IMR-90 (cell line): ENCODE data around the gene NTN4. TPM values are rescaled to one million over a fixed set of nuclear protein-coding genes. Genes with fewer than 3 reads are reported as not detected.

Source experiments
- ATAC-seq: fragments of 200-7000 bp; cut with Tn5 transposase; 2 replicates; pipeline ENCODE4 v1.9.1; 2020; ENCODE audit warnings: low read depth, mild to moderate bottlenecking, moderate library complexity
- BruUV-seq: library from RNA; stranded (reverse); fragments of 400-500 nt; replicated peaks from 2 replicates; lab custom pipeline; 2021; lab: Mats Ljungman, UMichigan
- CTCF ChIA-PET: fragments of 300-600 bp; formaldehyde crosslinking; extraction: SDS; loops from one replicate; lab custom pipeline; 2021; ENCODE audit warnings: antibody characterized with exemption; lab: Yijun Ruan, JAX
- POLR2A ChIA-PET: fragments of 300-600 bp; sonication (Branson Sonifier 250); formaldehyde crosslinking; loops from one replicate; lab custom pipeline; 2022; ENCODE audit warnings: antibody characterized with exemption; ENCODE audit not compliant: unreplicated experiment; lab: Charles Lee
- DNase-seq: peaks from one replicate; pipeline ENCODE4 v3.0.0; 2013
- H2AFZ ChIP-seq: replicated peaks from 2 replicates; pipeline ENCODE3; 2013; ENCODE audit warnings: low read length, mild to moderate bottlenecking; ENCODE audit not compliant: poor library complexity
- H2AK5ac ChIP-seq: 2 replicates; pipeline ENCODE4 v1.6.1; 2013; ENCODE audit warnings: low read depth, low read length, inconsistent platforms
- H2AK9ac ChIP-seq: replicated peaks from 2 replicates; pipeline ENCODE3; 2013; ENCODE audit warnings: mild to moderate bottlenecking, low read depth, low read length, moderate library complexity; ENCODE audit not compliant: poor library complexity
- H2BK120ac ChIP-seq: 2 replicates; pipeline ENCODE4 v1.6.1; 2013; ENCODE audit warnings: low read depth, low read length, inconsistent platforms
- H2BK15ac ChIP-seq: 3 replicates; pipeline ENCODE4 v1.6.1; 2013; ENCODE audit warnings: low read depth, low read length, inconsistent platforms
- H2BK20ac ChIP-seq: 2 replicates; pipeline ENCODE4 v1.6.1; 2013; ENCODE audit warnings: low read depth, mild to moderate bottlenecking, inconsistent platforms, low read length, moderate library complexity
- H2BK5ac ChIP-seq: 2 replicates; pipeline ENCODE4 v1.6.1; 2013; ENCODE audit warnings: mild to moderate bottlenecking, low read depth, low read length, inconsistent platforms; ENCODE audit not compliant: poor library complexity, severe bottlenecking
- H3K14ac ChIP-seq: replicated peaks from 2 replicates; pipeline ENCODE4 v1.6.1; 2013; ENCODE audit warnings: low read depth, low read length, inconsistent platforms
- H3K18ac ChIP-seq: 2 replicates; pipeline ENCODE4 v1.6.1; 2013; ENCODE audit warnings: low read depth, low read length, control low read depth
- H3K23ac ChIP-seq: 2 replicates; pipeline ENCODE4 v1.6.1; 2013; ENCODE audit warnings: low read depth, low read length, inconsistent platforms
- H3K27ac ChIP-seq: 2 replicates; pipeline ENCODE4 v1.5.1; 2013; ENCODE audit warnings: mild to moderate bottlenecking, control low read depth, low read length; ENCODE audit not compliant: insufficient read depth
- H3K27me3 ChIP-seq: 2 replicates; pipeline ENCODE4 v1.6.1; 2013; ENCODE audit warnings: low read length; ENCODE audit not compliant: control insufficient read depth, insufficient read depth
- H3K36me3 ChIP-seq: 2 replicates; pipeline ENCODE4 v1.6.1; 2013; ENCODE audit warnings: low read length, mixed read lengths; ENCODE audit not compliant: control insufficient read depth, insufficient read depth
- H3K4ac ChIP-seq: 2 replicates; pipeline ENCODE4 v1.6.1; 2013; ENCODE audit warnings: low read depth, low read length, inconsistent platforms
- H3K4me1 ChIP-seq: 2 replicates; pipeline ENCODE4 v1.6.1; 2013; ENCODE audit warnings: low read length, mixed read lengths; ENCODE audit not compliant: control insufficient read depth, insufficient read depth
- H3K4me2 ChIP-seq: 2 replicates; pipeline ENCODE4 v1.6.1; 2013; ENCODE audit warnings: low read depth, mild to moderate bottlenecking, control low read depth, low read length, moderate library complexity
- H3K4me3 ChIP-seq: 2 replicates; pipeline ENCODE4 v1.5.1; 2013; ENCODE audit warnings: low read depth, mild to moderate bottlenecking, control low read depth, low read length, moderate library complexity; ENCODE audit not compliant: insufficient read depth
- H3K56ac ChIP-seq: 2 replicates; pipeline ENCODE4 v1.6.1; 2013; ENCODE audit warnings: low read length, inconsistent platforms; ENCODE audit not compliant: insufficient read depth; ENCODE audit errors: extremely low read depth
- H3K79me1 ChIP-seq, 2 experiments: 2 replicates each; pipeline ENCODE4 v1.6.1; 2013; ENCODE audit warnings: low read length in 2 of 2, inconsistent platforms in 1 of 2, low read depth in 1 of 2
- H3K9ac ChIP-seq: 2 replicates; pipeline ENCODE4 v1.6.1; 2013; ENCODE audit warnings: low read depth, low read length, control low read depth
- H3K9me1 ChIP-seq: 2 replicates; pipeline ENCODE4 v1.6.1; 2013; ENCODE audit warnings: low read length, inconsistent platforms; ENCODE audit not compliant: insufficient read depth
- H3K9me3 ChIP-seq: 2 replicates; pipeline ENCODE4 v1.6.1; 2013; ENCODE audit warnings: low read length; ENCODE audit not compliant: control insufficient read depth, insufficient read depth
- H4K20me1 ChIP-seq: 2 replicates; pipeline ENCODE4 v1.6.1; 2013; ENCODE audit warnings: low read length, inconsistent platforms; ENCODE audit not compliant: insufficient read depth
- H4K5ac ChIP-seq: 2 replicates; pipeline ENCODE4 v1.6.1; 2013; ENCODE audit warnings: mild to moderate bottlenecking, low read depth, low read length, control low read depth
- H4K8ac ChIP-seq, 2 experiments: 2 replicates each; pipeline ENCODE4 v1.6.1; 2013; ENCODE audit warnings: low read depth in 2 of 2, low read length in 2 of 2, control low read depth in 1 of 2, inconsistent platforms in 1 of 2
- H4K91ac ChIP-seq: 2 replicates; pipeline ENCODE4 v1.6.1; 2013; ENCODE audit warnings: low read depth, low read length, inconsistent platforms; ENCODE audit not compliant: insufficient read depth
- BHLHE40 ChIP-seq: fragments of 150-350 bp; IDR thresholded peaks from 2 replicates; pipeline ENCODE4 v1.6.1; 2016; ENCODE audit warnings: mild to moderate bottlenecking, low read depth, low read length
- CHD1 ChIP-seq: IDR thresholded peaks from 2 replicates; pipeline ENCODE4 v1.6.1; 2012; ENCODE audit warnings: low read depth, low read length, improper control_type of control experiment
- FOS ChIP-seq: fragments of 150-350 bp; IDR thresholded peaks from 2 replicates; pipeline ENCODE4 v1.6.1; 2016; ENCODE audit warnings: low read depth, low read length
- NFE2L2 ChIP-seq: fragments of 150-350 bp; IDR thresholded peaks from 2 replicates; pipeline ENCODE4 v1.6.1; 2016; ENCODE audit warnings: low read depth, mild to moderate bottlenecking, low read length
- POLR2A ChIP-seq: IDR thresholded peaks from 2 replicates; pipeline ENCODE4 v1.6.1; 2012; ENCODE audit warnings: mild to moderate bottlenecking, low read depth, low read length
- RCOR1 ChIP-seq: IDR thresholded peaks from 2 replicates; pipeline ENCODE4 v1.6.1; 2012; ENCODE audit warnings: mild to moderate bottlenecking, low read length, improper control_type of control experiment; ENCODE audit not compliant: insufficient replicate concordance
- WGBS, 2 experiments: methylation state at CpG; one replicate each; pipeline versions ENCODE4 v1.1.5 to v1.1.7; 2013; ENCODE audit warnings: missing lambda C conversion rate in 2 of 2; ENCODE audit not compliant: insufficient read length in 1 of 2; ENCODE audit errors: extremely low coverage in 2 of 2; 5-methylcytosine and 5-hydroxymethylcytosine counted together
- dilution Hi-C: fragments of 300-500 bp; cut with HindIII; formaldehyde crosslinking; loops from one replicate; pipeline ENCODE4 v1.14.3; 2018; ENCODE audit warnings: low sequenced_read_pairs; ENCODE audit not compliant: unreplicated experiment
- in situ Hi-C: fragments of 300-500 bp; cut with MboI; formaldehyde crosslinking; loops from 3 replicates; pipeline ENCODE4 v1.14.3; 2019; ENCODE audit warnings: low sequenced_read_pairs, inconsistent platforms, mixed read lengths
- intact Hi-C: fragments of 100-400 bp; cut with micrococcal nuclease; formaldehyde crosslinking; loops from 2 replicates; pipeline ENCODE4 v1.10.0; 2022
- polyA plus RNA-seq, 3 experiments: library from polyadenylated mRNA; depleted of rRNA; stranded (reverse); fragments of >200 nt; gene quantifications; 2 replicates each; pipeline ENCODE4 v1.2.3, GENCODE V29; 2012; ENCODE audit warnings: low replicate concordance in 1 of 3
- total RNA-seq: library from RNA; depleted of rRNA; stranded (reverse); fragments of >200 nt; gene quantifications from 2 replicates; pipeline ENCODE4 v1.2.3, GENCODE V29; 2012
- TF ChIP-seq, protein P1 (sequence below): conservative IDR thresholded peaks from 2 replicates; pipeline ENCODE4 v1.5.1; 2012; ENCODE audit warnings: mild to moderate bottlenecking, low read depth, low read length, improper control_type of control experiment

The NTN4 gene
- total and polyA plus RNA-seq, 2 of the 4 experiments (the other 2 are of a cell fraction): 54.6 to 56.6 TPM

DNA sequence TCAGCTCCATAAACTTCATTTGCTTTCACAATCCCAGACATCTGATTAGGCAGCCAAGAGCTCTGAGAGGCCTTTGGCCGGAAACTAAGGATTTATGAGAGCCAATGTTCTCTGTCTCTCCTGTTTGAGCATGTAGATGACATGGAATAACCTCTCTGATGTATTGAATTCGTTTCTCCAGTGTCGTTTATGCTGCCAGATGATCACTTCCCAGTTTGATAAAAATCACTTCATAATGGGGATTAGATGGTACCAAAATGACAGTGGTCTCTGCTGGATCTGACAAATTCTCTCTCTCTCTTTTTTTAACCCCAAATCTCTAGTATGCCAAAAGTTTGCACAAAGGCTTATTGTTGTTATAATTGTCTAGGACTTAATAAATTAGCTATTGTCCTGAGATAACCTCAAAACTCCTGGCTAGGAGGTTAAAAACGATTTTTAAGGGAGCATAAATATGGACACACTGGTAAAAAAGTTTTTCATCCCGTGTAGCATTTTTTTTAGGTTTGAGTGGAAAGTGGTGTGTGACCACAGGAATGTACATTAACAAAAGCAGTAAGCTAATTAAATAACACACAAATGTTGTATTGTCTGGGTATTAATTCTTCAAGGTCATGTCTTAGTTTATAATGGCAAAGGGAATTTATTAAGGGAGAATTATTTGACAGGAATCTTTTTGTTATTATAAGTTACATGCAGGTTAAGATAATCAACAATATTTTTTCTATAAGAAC is 156.7 kb downstream of the NTN4 start:
- Histone ChIP-seq H3K9me1 (peaks cover 29% of the 10 kb centered on the region), H3K14ac (peak overlapping the region; percentile 11), H3K23ac (peak overlapping the region; percentile 82), H3K79me1 (peaks cover 0 to 2% of the 10 kb centered on the region in 2 experiments; a peak in 2 of 4 replicates), H3K18ac (peak overlapping the region; percentile 97), H3K27ac (peak overlapping the region; percentile 67; the same call in 1 of the 2 replicates), H2BK120ac (peak overlapping the region; percentile 91), H3K9ac (no peak overlapping the region; the same call in 1 of the 2 replicates), H4K91ac (peak overlapping the region; percentile 96), H4K20me1 (no peaks in the 10 kb centered on the region), H2AK5ac (peak overlapping the region; percentile 5; the same call in 1 of the 2 replicates), H3K4me3 (no peak overlapping the region), H4K8ac (peak overlapping the region; percentile 58 to 70), H2BK5ac (peak overlapping the region; percentile 85), H2BK15ac (peak overlapping the region; percentile 56), H3K9me3 (no peaks in the 10 kb centered on the region), H3K27me3 (no peaks in the 10 kb centered on the region), H3K4ac (peak overlapping the region; percentile 90), H2BK20ac (peak overlapping the region; percentile 76), H3K4me2 (no peak overlapping the region), H3K4me1 (peaks cover 23% of the 10 kb centered on the region), H3K36me3 (no peaks in the 10 kb centered on the region), H4K5ac (peak overlapping the region; percentile 91), H2AFZ (no peak overlapping the region), H3K56ac (0 out of 2 replicates have a peak overlapping the region, but pooled peaks have one; percentile 12), H2AK9ac (no peak overlapping the region)
- ChIA-PET POLR2A (no interaction called here), CTCF (interaction anchor here (1.0 to 1.2 kb wide), 2 partner anchors 81 to 172 kb away, joined by 3 read pairs; no protein-coding TSS in a partner anchor)
- WGBS, 2 experiments: no CpG with 5 or more reads among the region's 5 CpGs
- TF ChIP-seq, protein P1, sequence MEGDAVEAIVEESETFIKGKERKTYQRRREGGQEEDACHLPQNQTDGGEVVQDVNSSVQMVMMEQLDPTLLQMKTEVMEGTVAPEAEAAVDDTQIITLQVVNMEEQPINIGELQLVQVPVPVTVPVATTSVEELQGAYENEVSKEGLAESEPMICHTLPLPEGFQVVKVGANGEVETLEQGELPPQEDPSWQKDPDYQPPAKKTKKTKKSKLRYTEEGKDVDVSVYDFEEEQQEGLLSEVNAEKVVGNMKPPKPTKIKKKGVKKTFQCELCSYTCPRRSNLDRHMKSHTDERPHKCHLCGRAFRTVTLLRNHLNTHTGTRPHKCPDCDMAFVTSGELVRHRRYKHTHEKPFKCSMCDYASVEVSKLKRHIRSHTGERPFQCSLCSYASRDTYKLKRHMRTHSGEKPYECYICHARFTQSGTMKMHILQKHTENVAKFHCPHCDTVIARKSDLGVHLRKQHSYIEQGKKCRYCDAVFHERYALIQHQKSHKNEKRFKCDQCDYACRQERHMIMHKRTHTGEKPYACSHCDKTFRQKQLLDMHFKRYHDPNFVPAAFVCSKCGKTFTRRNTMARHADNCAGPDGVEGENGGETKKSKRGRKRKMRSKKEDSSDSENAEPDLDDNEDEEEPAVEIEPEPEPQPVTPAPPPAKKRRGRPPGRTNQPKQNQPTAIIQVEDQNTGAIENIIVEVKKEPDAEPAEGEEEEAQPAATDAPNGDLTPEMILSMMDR: no peak
- TF ChIP-seq BHLHE40 (no peak), POLR2A (no peak), NFE2L2 (no peak), RCOR1 (no peak), CHD1 (no peak), FOS (no peak)
- no peak for DNase-seq
- ATAC-seq: no peak
- intact Hi-C loops: no loop called here
- dilution Hi-C loops: no loop called here
- no TSS peak for BruUV-seq
- in situ Hi-C loops: no loop called here
